HUES6 (cell line): ENCODE results near the gene VTI1A.
"Not testable (repeated sequence)": the region's sequence is repeated elsewhere in the genome, so short reads cannot be mapped to it uniquely, and the experiment has no call there.

ENCODE experiments used
- H3K27ac ChIP-seq: 2 replicates; pipeline ENCODE4 v1.7.0; 2013; ENCODE audit warnings: low read depth, mild to moderate bottlenecking, low read length, inconsistent platforms
- H3K27me3 ChIP-seq: 2 replicates; pipeline ENCODE4 v1.6.1; 2013; ENCODE audit warnings: low read length; ENCODE audit not compliant: control insufficient read depth, insufficient read depth
- H3K36me3 ChIP-seq: 2 replicates; pipeline ENCODE4 v1.6.1; 2013; ENCODE audit warnings: low read length; ENCODE audit not compliant: control insufficient read depth, insufficient read depth
- H3K4me1 ChIP-seq: 2 replicates; pipeline ENCODE4 v1.6.1; 2013; ENCODE audit warnings: low read length; ENCODE audit not compliant: control insufficient read depth, insufficient read depth
- H3K4me3 ChIP-seq: 2 replicates; pipeline ENCODE4 v1.5.1; 2013; ENCODE audit warnings: low read depth, low read length
- H3K9ac ChIP-seq: one replicate; pipeline ENCODE4 v1.6.1; 2013; ENCODE audit warnings: mild to moderate bottlenecking, low read length
- H3K9me3 ChIP-seq: 2 replicates; pipeline ENCODE4 v1.6.1; 2013; ENCODE audit warnings: low read depth, low read length; ENCODE audit not compliant: control insufficient read depth, insufficient read depth

Gene VTI1A

DNA sequence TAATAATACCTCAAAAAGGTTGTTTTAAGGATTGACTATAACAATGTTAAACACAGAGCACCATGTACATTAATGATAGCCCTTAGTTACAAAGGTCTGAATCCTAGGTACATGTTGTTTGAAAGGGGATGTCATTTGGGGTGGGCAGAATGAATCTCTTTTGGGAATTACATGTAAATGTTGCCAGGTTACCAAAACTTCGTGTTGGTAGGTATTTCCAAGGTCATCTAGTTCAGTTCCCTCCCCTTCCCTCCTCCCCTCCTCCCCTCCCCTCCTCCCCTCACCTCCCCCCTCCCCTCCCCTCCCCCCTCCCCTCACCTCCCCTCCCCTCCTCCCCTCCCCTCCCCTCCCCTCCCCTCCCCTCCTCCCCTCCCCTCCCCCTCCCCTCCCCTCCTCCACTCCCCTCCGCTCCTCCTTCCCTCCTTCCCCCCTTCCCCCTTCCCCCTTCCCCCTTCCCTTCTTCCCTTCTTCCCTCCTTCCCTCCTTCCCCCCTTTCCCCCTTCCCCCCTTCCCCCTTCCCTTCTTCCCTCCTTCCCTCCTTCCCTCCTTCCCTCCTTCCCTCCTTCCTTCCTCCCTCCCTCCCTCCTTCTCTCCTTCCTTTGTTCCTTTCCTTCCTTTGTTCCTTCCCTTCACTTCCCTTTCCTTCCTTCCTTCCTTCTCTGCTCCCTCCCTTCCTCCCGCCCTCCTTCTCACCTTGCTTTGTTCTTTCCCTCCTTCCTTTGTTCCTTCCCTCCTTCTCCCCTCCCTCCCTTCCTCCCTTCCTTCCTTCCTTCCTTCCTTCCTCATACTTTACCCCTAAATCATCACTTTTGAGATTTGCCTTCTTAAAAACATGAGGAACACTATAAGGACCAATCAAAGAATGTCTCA, 8.1 kb downstream of the VTI1A start:
- no peaks in the 10 kb centered on the region for H3K9me3 ChIP-seq
- no peaks in the 10 kb centered on the region for H3K36me3 ChIP-seq
- H3K27ac ChIP-seq, result no peak overlapping the region
- no peaks in the 10 kb centered on the region for H3K27me3 ChIP-seq
- no peak overlapping the region for H3K9ac ChIP-seq
- no peaks in the 10 kb centered on the region for H3K4me1 ChIP-seq
- no peak overlapping the region for H3K4me3 ChIP-seq

DNA sequence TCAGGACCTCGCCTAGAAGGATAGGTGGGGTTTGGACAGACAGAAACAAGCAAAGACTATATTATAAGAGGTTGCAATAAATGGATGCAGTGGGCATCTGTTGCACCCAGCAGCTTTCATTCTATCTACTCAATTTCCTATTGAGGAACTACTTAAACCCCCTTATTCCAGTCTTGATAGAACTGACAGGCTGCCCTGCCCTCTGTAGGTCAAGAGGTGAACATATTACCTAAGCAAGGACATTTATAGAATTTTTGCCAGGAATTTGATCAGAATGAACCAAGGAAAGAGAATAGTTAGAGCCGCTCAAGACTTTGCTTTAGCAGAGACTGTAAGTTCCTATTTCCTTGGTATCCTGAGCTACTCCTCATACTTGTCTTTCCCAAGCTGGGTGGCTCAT, 9.5 kb downstream of the VTI1A start:
- no peak overlapping the region for H3K27ac ChIP-seq
- no peaks in the 10 kb centered on the region for H3K9me3 ChIP-seq

DNA sequence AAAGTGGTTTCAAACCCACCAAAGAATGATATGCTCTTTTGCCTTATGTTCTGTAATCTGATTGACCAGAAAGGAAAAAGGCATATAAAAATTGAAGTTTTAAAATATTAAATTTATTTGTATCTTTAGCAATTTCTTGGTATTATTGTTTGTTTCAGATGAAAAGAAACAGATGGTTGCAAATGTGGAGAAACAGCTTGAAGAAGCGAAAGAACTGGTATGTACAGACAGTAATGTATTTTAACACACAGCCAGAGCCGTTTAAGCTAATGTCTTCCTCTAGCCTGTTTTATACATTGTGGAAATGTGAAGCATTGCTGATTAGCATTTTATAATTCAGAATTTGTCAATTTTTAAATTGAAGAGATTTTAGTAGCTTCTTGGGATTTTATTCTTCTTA, 13.4 kb downstream of the VTI1A start:
- Histone ChIP-seq H3K4me1 (no peaks in the 10 kb centered on the region), H3K9ac (no peak overlapping the region), H3K9me3 (0 out of 2 replicates have a peak, but pooled peaks cover 3% of the 10 kb centered on the region), H3K27me3 (no peaks in the 10 kb centered on the region), H3K27ac (no peak overlapping the region), H3K4me3 (no peak overlapping the region), H3K36me3 (peaks cover 14% of the 10 kb centered on the region)

More for the DNA sequence above, 9.5 kb downstream of the VTI1A start:
- Histone ChIP-seq H3K27me3 (no peaks in the 10 kb centered on the region), H3K4me3 (no peak overlapping the region), H3K9ac (no peak overlapping the region), H3K36me3 (no peaks in the 10 kb centered on the region), H3K4me1 (no peaks in the 10 kb centered on the region)

DNA sequence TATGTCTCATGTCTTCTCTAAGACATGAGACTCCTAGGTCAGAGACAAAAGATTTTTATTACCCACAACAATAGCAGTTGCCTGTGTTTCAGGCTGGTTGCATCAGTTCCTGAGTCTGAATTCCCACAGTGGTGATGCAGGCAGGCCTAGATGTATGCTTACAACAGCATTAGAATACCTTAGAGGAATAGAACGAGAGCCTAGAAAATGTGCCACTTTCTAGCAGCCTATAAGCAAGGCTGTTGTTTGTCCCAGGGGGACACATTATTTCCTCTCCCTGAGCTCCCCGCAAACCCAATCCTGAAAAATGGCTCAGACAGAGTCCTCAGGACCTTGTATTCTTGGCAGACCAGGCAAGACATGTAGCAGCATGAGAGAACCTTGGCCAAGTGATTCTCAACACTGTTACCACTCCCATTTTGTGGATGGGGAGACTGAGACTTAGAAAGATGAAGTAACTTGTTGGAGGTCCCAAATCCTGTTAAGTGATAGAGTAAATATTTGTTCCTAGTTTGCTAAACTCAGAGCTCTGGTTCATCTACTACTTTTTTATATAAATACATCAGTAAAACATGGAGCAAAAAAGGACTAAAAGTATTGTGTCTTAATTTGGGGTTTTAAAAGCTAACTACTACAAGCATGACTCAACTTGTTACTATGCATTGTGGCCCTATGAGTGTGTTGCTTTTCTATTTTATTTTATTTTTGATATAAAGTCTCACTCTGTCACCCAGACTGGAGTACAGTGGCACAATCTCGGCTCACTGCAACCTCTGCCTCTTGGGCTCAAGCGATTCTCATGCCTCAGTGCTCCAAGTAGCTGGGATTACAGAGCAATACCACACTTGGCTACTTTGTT, 14.2 kb downstream of the VTI1A start:
- H3K36me3 ChIP-seq, result peaks cover 17% of the 10 kb centered on the region
- no peak overlapping the region for H3K27ac ChIP-seq
- no peak overlapping the region for H3K4me3 ChIP-seq
- 0 out of 2 replicates have a peak, but pooled peaks cover 4% of the 10 kb centered on the region for H3K9me3 ChIP-seq
- H3K9ac ChIP-seq, result no peak overlapping the region
- no peaks in the 10 kb centered on the region for H3K4me1 ChIP-seq
- H3K27me3 ChIP-seq, result no peaks in the 10 kb centered on the region

DNA sequence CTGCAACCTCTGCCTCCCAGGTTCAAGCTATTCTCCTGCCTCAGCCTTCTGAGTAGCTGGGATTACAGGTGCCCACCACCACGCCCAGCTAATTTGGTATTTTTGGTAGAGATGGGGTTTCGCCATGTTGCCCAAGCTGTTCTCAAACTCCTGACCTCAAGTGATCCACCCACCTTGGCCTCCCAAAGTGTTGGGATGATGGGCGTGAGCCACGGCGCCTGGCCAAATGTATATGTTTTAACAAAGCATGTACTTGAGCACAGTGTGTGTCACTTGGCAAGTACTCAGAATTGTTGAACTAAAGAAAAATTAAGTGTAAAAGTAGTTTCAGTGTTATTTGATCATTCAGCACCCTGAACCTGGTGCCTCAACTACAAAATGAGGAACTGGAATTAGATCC, 17.1 kb downstream of the VTI1A start:
- not testable (repeated sequence) for H3K4me3 ChIP-seq, H3K4me1 ChIP-seq, H3K27me3 ChIP-seq, H3K27ac ChIP-seq, H3K9me3 ChIP-seq, H3K9ac ChIP-seq
- H3K36me3 ChIP-seq, result peaks cover 26% of the 10 kb centered on the region

DNA sequence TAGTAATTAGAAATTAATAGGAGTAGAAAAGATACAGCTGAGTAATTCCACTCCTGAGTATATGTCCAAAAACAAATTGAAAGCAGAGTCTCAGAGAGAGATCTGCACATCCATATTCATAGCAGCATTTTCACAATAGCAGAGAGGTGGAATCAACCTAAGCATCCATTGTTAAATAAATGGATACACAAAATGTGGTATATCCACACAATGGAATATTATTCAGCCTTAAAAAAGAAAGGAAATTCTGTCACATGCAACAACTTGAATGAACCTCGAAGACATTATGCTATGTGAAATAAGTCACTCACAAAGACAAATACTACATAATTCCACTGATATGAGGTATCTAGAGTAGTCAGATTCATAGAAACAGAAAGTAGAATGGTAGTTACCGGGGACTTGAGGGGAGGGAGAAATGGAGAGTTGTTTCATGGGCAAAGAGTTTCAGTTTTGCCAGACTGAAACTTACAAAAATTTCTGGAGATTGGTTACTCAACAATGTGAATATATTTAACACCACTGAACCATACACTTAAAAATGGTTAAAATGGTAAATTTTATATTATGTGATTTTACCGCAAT, 18.4 kb downstream of the VTI1A start:
- no peak overlapping the region for H3K4me3 ChIP-seq
- no peak overlapping the region for H3K27ac ChIP-seq
- H3K36me3 ChIP-seq, result peaks cover 26% of the 10 kb centered on the region
- H3K4me1 ChIP-seq, result no peaks in the 10 kb centered on the region
- no peak overlapping the region for H3K9ac ChIP-seq
- H3K9me3 ChIP-seq, result 0 out of 2 replicates have a peak, but pooled peaks cover 4% of the 10 kb centered on the region
- no peaks in the 10 kb centered on the region for H3K27me3 ChIP-seq

DNA sequence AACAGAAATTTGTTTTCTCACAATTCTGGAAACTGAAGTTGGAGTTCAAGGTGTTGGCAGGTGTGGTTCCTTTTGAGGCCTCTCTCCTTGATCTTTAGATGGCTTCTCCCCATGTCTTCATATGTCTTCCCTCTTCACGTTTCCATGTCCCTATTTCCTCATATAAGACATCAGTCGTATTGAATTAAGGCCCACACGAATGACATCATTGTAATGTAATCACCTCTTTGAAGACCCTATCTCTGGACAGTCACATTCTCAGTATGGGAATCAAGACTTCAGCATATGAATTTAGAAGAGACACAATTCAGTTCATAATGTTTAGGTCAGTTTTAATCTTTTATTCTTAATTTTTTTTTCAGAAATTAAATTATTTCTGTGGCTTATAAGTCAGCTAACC, 19.8 kb downstream of the VTI1A start:
- Histone ChIP-seq H3K27me3 (no peaks in the 10 kb centered on the region), H3K9me3 (0 out of 2 replicates have a peak, but pooled peaks cover 4% of the 10 kb centered on the region), H3K36me3 (peaks cover 26% of the 10 kb centered on the region), H3K4me3 (no peak overlapping the region), H3K4me1 (no peaks in the 10 kb centered on the region), H3K9ac (no peak overlapping the region), H3K27ac (no peak overlapping the region)

DNA sequence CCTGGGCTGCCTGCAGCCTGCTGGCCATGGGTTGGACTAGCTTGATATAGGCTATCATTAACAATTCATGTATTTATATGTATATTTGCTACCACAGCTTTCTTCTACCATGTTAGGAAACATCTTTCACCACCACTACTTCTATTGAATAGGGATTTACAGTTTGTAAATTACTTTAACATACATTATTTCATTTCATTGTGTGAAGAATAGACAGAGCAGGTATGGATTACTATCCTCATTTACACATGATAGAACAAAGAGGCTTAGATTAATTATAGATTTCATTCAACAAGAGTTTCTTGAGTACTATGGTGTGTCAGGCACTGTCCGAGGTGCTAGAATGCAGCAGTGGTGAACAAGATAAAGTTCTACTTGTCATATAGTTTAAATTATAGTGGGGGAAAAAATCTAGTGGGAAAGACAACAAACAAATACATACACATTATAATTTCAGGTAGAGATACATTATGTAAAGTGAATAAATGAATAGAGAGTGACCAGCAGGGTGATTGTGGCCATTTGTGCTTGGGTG, 20.6 kb downstream of the VTI1A start:
- 0 out of 2 replicates have a peak, but pooled peaks cover 4% of the 10 kb centered on the region for H3K9me3 ChIP-seq

DNA sequence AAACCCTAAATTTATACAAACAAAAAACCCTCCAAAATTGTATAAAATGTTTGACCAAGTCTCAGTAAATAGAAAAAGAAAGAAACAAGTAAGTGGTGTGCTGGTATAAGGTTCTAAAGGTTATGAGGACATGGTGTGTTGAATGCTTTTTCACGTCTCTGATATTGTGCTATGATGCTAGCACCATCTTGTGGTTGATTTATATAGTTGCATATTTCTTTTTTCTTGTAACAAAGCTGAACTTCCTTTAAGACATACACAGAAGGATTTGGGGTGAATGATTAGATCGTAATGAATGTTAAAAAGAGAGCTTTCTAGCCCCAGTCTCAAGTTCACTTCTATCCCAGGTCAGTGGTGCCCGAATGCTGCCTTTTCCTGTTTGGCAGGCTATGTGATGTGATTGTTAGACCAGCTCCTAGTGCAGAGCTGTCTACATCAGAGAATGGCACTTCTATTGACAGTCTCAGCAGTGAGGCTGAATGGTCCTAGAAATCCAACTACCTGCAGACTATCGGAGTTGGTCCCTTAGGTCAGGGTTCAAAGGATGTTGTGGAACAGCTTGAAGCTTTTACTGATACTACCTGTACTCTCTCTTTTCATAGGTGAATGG, 25.0 kb downstream of the VTI1A start:
- no peak overlapping the region for H3K27ac ChIP-seq
- H3K4me1 ChIP-seq, result no peaks in the 10 kb centered on the region
- H3K36me3 ChIP-seq, result 0 out of 2 replicates have a peak, but pooled peaks cover 9% of the 10 kb centered on the region
- no peak overlapping the region for H3K4me3 ChIP-seq
- H3K27me3 ChIP-seq, result no peaks in the 10 kb centered on the region
- no peak overlapping the region for H3K9ac ChIP-seq
- H3K9me3 ChIP-seq, result no peaks in the 10 kb centered on the region

More for the DNA sequence above, 20.6 kb downstream of the VTI1A start:
- Histone ChIP-seq H3K4me3 (no peak overlapping the region), H3K36me3 (peaks cover 26% of the 10 kb centered on the region), H3K9ac (no peak overlapping the region), H3K27me3 (no peaks in the 10 kb centered on the region), H3K27ac (no peak overlapping the region), H3K4me1 (no peaks in the 10 kb centered on the region)

DNA sequence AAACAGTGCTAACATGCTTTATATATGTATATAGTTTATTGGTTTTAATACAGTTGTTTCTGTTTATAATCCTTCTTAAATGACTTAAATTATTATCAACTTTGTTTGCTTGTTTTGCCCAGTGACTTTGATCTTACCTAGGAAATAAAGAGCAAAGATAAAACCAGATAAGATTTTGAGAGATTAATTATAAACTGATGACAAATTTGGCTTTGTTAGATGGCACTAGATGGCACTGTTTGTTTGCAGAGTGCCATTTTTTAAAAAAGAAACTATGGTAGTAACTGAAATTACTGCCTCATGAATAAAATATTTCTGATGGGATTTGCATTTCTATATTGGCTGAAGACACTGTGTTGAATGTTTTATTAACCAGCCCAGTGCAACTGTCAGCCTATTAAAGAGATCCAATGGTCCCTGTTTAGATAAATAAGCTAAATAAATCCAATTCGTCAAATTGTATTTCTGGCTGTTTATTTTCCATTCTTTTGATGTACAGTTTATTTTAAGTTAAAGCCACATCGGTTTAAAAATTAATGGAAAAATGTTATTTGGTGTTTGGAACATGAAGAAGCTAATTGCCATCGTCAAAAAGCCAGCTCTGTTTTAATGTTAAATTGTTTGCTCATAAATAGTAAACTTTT, 28.7 kb downstream of the VTI1A start:
- Histone ChIP-seq H3K27ac (no peak overlapping the region), H3K9me3 (no peaks in the 10 kb centered on the region), H3K4me1 (no peaks in the 10 kb centered on the region), H3K4me3 (no peak overlapping the region), H3K9ac (no peak overlapping the region), H3K27me3 (no peaks in the 10 kb centered on the region), H3K36me3 (no peaks in the 10 kb centered on the region)
